NT2/D1 (cell line): ENCODE data around the gene GNB1.
"Not testable (repeated sequence)": the region's sequence is repeated elsewhere in the genome, so short reads cannot be mapped to it uniquely, and the experiment has no call there.

Experiments used
- DNase-seq: peaks from one replicate; pipeline ENCODE4 v3.0.0-alpha.2; 2011; ENCODE audit warnings: low read depth, low spot score
- H3K27me3 ChIP-seq: 2 replicates; pipeline ENCODE4 v1.6.0; 2011; ENCODE audit warnings: mild to moderate bottlenecking; ENCODE audit not compliant: insufficient read length, insufficient read depth
- H3K36me3 ChIP-seq: 2 replicates; pipeline ENCODE4 v1.6.1; 2011; ENCODE audit warnings: mild to moderate bottlenecking, low read length, mixed read lengths; ENCODE audit not compliant: insufficient read depth, insufficient read length
- H3K4me1 ChIP-seq: 2 replicates; pipeline ENCODE4 v1.5.1; 2011; ENCODE audit not compliant: insufficient read depth, insufficient read length
- H3K4me3 ChIP-seq: 2 replicates; pipeline ENCODE4 v1.5.1; 2011; ENCODE audit warnings: low read depth; ENCODE audit not compliant: insufficient read length
- H3K9ac ChIP-seq: 2 replicates; pipeline ENCODE4 v1.6.0; 2011; ENCODE audit warnings: low read depth; ENCODE audit not compliant: insufficient read length
- H3K9me3 ChIP-seq: 2 replicates; pipeline ENCODE4 v1.5.1; 2011; ENCODE audit warnings: mild to moderate bottlenecking, low read length; ENCODE audit not compliant: insufficient read depth

GNB1 gene

GRCh38 chr1:1741013-1741412 is 149.9 kb downstream of the GNB1 start:
- not testable (repeated sequence) for H3K27me3 ChIP-seq, H3K9me3 ChIP-seq, DNase-seq

DNA sequence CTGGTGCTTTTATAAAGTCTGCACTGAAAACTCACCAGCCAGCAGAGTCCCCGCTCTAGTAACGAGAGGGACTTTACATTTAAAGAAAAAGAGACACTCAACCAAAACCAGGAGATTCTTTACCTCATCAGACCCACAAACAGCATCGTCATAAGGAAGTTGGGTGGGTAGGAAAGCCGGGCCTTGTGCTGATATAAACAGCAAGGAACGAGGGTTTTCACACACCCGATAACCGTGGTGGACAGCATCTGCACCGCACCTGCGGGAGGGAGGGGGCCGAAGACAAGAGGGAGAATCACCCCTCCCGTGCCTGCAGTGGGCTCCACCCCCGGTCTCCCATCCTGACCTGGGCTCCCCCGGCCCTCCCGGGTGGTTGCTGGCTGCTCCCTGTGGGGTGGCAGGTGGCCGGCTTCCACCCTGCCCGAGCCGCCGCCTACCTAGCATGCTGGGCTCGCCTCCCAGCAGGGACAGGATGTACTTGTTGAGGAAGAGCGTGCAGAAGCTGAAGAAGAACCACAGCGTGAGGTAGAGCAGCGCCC is 152.0 kb downstream of the GNB1 start:
- H3K9ac ChIP-seq, H3K9me3 ChIP-seq, H3K4me3 ChIP-seq, H3K27me3 ChIP-seq, H3K4me1 ChIP-seq, DNase-seq, H3K36me3 ChIP-seq: not testable (repeated sequence)

More at GRCh38 chr1:1741013-1741412, 149.9 kb downstream of the GNB1 start:
- H3K36me3 ChIP-seq, H3K9ac ChIP-seq, H3K4me1 ChIP-seq, H3K4me3 ChIP-seq: not testable (repeated sequence)

GRCh38 chr1:1737675-1738590 is 153.0 kb downstream of the GNB1 start:
- H3K36me3 ChIP-seq, H3K9ac ChIP-seq, DNase-seq, H3K27me3 ChIP-seq, H3K9me3 ChIP-seq, H3K4me3 ChIP-seq, H3K4me1 ChIP-seq: not testable (repeated sequence)
